Osteocyte (in vitro differentiated cells): Measurements from ENCODE around the gene ADAMTS8. TPM values are rescaled to one million over a fixed set of nuclear protein-coding genes. Genes with fewer than 3 reads are reported as not detected.

Source experiments
- DNase-seq: peaks from one replicate; pipeline ENCODE4 v3.0.0; 2021; ENCODE audit warnings: mixed read lengths; ENCODE audit not compliant: unreplicated experiment; ENCODE audit errors: extremely low spot score
- H3K27ac Mint-ChIP-seq: one replicate; pipeline ENCODE4 v1.8.0; 2021; ENCODE audit warnings: mild to moderate bottlenecking, mixed read lengths; ENCODE audit not compliant: unreplicated experiment
- H3K27me3 Mint-ChIP-seq: one replicate; pipeline ENCODE4 v1.8.0; 2021; ENCODE audit warnings: mixed read lengths; ENCODE audit not compliant: unreplicated experiment
- H3K36me3 Mint-ChIP-seq: one replicate; pipeline ENCODE4 v1.8.0; 2021; ENCODE audit warnings: mixed read lengths; ENCODE audit not compliant: unreplicated experiment
- H3K4me1 Mint-ChIP-seq: one replicate; pipeline ENCODE4 v1.8.0; 2021; ENCODE audit warnings: mixed read lengths; ENCODE audit not compliant: unreplicated experiment
- H3K4me3 Mint-ChIP-seq: one replicate; pipeline ENCODE4 v1.8.0; 2021; ENCODE audit warnings: mild to moderate bottlenecking, moderate library complexity, mixed read lengths; ENCODE audit not compliant: unreplicated experiment
- H3K9me3 Mint-ChIP-seq: one replicate; pipeline ENCODE4 v1.8.0; 2021; ENCODE audit warnings: mixed read lengths; ENCODE audit not compliant: unreplicated experiment
- total RNA-seq: library from RNA; stranded (reverse); gene quantifications from 2 replicates; pipeline ENCODE4 v1.2.1, GENCODE V29; 2021
- TF ChIP-seq, protein P1 (sequence below): fragments of 200-600 bp; sonication (generic); IDR thresholded peaks from 2 replicates; pipeline ENCODE4 v1.5.0; 2021; ENCODE audit warnings: antibody characterized with exemption, mild to moderate bottlenecking, moderate library complexity

Gene ADAMTS8
- total RNA-seq, 1 donor from 2014 or later = 0.19 TPM

DNA sequence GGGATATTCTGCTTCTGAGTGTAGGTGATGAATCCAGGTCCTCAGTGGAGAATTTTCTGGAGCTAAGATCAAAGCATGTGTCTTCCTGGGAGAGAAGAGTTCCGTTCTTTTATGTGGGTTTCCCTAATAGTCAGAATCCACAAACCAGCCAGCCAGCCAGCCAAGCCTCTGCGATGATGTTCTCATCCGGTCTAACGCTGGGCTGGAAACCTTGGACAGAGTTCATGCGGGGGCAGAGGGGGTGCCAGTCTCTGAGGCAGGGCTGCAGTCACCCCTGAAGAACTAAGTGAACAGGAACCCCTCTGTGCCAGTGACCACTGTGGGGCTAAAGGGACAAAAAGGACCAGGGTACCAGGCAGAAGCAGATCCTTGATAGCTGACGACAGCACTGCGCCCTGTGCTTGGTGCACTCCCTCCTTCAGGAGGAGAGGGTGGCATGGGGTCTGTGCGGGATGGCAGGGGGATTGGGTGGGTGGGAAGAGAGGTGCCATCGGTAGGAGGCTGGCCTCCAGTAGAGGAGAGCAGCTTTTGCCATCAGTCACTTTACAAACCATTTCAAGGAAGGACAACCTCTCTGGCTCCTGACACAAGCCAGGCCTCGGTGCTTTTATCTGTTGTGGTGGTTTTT lies 47.1 kb upstream of the ADAMTS8 start:
- peak; percentile 75 for DNase-seq
- Mint-ChIP-seq H3K9me3 (no peaks in the 10 kb centered on the region), H3K4me3 (no peak overlapping the region), H3K4me1 (peaks cover 5% of the 10 kb centered on the region), H3K27ac (peak overlapping the region; percentile 44), H3K27me3 (no peaks in the 10 kb centered on the region), H3K36me3 (peaks cover 34% of the 10 kb centered on the region)
- TF ChIP-seq, protein P1, sequence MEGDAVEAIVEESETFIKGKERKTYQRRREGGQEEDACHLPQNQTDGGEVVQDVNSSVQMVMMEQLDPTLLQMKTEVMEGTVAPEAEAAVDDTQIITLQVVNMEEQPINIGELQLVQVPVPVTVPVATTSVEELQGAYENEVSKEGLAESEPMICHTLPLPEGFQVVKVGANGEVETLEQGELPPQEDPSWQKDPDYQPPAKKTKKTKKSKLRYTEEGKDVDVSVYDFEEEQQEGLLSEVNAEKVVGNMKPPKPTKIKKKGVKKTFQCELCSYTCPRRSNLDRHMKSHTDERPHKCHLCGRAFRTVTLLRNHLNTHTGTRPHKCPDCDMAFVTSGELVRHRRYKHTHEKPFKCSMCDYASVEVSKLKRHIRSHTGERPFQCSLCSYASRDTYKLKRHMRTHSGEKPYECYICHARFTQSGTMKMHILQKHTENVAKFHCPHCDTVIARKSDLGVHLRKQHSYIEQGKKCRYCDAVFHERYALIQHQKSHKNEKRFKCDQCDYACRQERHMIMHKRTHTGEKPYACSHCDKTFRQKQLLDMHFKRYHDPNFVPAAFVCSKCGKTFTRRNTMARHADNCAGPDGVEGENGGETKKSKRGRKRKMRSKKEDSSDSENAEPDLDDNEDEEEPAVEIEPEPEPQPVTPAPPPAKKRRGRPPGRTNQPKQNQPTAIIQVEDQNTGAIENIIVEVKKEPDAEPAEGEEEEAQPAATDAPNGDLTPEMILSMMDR = no peak

DNA sequence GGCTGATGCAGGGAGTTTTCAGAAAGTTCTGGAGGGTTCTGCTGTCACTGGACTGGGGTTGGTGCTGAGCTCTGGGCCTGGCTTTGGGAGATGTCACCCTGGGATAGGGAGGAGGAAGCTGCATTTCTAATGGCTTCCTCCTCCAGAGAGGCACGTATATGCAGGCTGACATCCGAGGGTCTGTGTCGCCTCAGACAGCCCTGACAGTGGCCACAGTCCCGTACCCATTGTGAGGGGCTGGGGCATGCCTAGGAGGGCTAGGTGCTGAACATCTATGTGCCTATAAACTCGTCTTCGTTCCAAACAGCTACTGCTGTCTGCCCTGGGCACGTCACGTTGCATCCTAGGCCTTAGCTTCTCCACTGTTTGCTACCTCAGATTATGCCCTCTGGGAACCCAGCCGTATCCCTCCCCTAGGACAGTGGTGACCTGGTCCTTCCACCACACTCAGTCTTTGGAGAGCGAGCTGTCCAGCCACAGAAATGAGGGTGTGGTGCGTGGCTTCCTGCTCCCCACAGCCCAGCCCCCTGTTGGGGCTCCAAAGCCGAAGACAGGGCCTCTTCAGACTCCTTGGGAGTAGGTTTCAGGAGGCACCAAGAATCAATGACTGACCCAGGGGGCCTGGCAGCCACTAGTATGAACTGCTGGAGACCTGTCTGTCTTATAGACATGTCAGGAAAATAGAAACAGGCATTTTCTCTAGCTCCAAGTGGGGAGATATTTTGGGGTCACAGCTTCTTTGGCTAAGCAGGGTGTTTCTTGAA lies 46.4 kb upstream of the ADAMTS8 start:
- H3K4me1 Mint-ChIP-seq = peaks cover 5% of the 10 kb centered on the region
- peak overlapping the region; percentile 44 for H3K27ac Mint-ChIP-seq
- peak; percentile 76 for DNase-seq
- H3K36me3 Mint-ChIP-seq = peaks cover 37% of the 10 kb centered on the region
- no peak overlapping the region for H3K4me3 Mint-ChIP-seq
- TF ChIP-seq, protein P1 = no peak
- no peaks in the 10 kb centered on the region for H3K9me3 Mint-ChIP-seq
- no peaks in the 10 kb centered on the region for H3K27me3 Mint-ChIP-seq

DNA sequence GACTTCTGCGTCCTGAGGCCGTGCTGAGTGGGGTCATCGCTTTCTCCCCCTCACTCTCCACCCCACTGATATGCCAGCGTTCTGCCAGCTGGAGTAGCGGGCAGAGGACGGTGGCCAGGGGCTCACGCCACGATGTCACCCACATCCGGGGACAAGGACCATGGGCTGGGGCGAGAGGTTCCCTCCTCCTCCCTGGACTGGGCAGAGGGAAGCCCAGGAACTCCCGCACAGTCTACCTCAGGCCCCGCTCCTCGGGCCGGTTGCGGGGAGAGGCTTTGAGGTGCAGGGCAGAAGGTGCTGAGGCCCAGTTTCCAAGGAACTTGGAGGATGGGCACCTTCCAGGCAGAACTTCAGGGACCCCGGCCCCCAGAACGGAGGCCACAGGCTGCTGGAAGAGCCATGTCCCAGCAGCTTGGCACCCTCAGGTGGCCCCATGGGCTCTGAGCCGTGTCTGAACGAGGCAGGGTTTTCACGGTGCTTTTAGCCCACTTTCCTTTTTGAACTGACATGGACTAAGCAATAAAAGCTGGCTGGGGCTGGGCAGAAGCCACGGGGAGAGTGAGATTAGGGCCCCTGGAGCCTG lies 45.5 kb upstream of the ADAMTS8 start:
- no peak overlapping the region for H3K27ac Mint-ChIP-seq
- peaks cover 5% of the 10 kb centered on the region for H3K4me1 Mint-ChIP-seq
- TF ChIP-seq, protein P1 = no peak
- no peaks in the 10 kb centered on the region for H3K9me3 Mint-ChIP-seq
- H3K27me3 Mint-ChIP-seq = no peaks in the 10 kb centered on the region
- H3K4me3 Mint-ChIP-seq = no peak overlapping the region
- peaks cover 43% of the 10 kb centered on the region for H3K36me3 Mint-ChIP-seq
- no peak for DNase-seq

DNA sequence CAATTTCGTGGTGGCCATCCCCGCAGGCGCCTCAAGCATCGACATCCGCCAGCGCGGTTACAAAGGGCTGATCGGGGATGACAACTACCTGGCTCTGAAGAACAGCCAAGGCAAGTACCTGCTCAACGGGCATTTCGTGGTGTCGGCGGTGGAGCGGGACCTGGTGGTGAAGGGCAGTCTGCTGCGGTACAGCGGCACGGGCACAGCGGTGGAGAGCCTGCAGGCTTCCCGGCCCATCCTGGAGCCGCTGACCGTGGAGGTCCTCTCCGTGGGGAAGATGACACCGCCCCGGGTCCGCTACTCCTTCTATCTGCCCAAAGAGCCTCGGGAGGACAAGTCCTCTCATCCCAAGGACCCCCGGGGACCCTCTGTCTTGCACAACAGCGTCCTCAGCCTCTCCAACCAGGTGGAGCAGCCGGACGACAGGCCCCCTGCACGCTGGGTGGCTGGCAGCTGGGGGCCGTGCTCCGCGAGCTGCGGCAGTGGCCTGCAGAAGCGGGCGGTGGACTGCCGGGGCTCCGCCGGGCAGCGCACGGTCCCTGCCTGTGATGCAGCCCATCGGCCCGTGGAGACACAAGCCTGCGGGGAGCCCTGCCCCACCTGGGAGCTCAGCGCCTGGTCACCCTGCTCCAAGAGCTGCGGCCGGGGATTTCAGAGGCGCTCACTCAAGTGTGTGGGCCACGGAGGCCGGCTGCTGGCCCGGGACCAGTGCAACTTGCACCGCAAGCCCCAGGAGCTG lies 44.8 kb upstream of the ADAMTS8 start:
- Mint-ChIP-seq H3K4me3 (no peak overlapping the region), H3K27ac (no peak overlapping the region), H3K36me3 (peaks cover 44% of the 10 kb centered on the region), H3K4me1 (peaks cover 5% of the 10 kb centered on the region), H3K9me3 (no peaks in the 10 kb centered on the region), H3K27me3 (no peaks in the 10 kb centered on the region)
- DNase-seq = peak; percentile 84
- TF ChIP-seq, protein P1 = no peak
